Stomach smooth muscle (tissue), 2 donors: Measurements from ENCODE around the gene LGR4.

Experiments
- H3K27ac ChIP-seq: one replicate; pipeline ENCODE4 v1.7.0; 2013; ENCODE audit warnings: mild to moderate bottlenecking, low read length, inconsistent platforms
- H3K27me3 ChIP-seq, 2 donors: one replicate each; pipeline ENCODE4 v1.7.0; 2013; ENCODE audit warnings: low read length in 2 of 2; ENCODE audit not compliant: insufficient read depth in 2 of 2, control insufficient read depth in 1 of 2
- H3K36me3 ChIP-seq, 2 donors: one replicate each; pipeline ENCODE4 v1.7.0; 2013; ENCODE audit warnings: low read length in 2 of 2; ENCODE audit not compliant: control insufficient read depth in 2 of 2, insufficient read depth in 2 of 2
- H3K4me1 ChIP-seq: one replicate; pipeline ENCODE4 v1.7.0; 2013; ENCODE audit warnings: low read length; ENCODE audit not compliant: control insufficient read depth, insufficient read depth
- H3K4me3 ChIP-seq, 2 donors: one replicate each; pipeline ENCODE4 v1.7.0; 2013; ENCODE audit warnings: low read length in 2 of 2
- H3K9ac ChIP-seq, 2 donors: one replicate each; pipeline ENCODE4 v1.7.0; 2013; ENCODE audit warnings: low read length in 2 of 2, mild to moderate bottlenecking in 1 of 2
- H3K9me3 ChIP-seq, 2 donors: one replicate each; pipeline ENCODE4 v1.7.0; 2013; ENCODE audit warnings: low read length in 2 of 2; ENCODE audit not compliant: control insufficient read depth in 2 of 2
- donor health status: healthy.
- donor health status: Pancreatic carcinoma.

Gene LGR4

GRCh38 chr11:27412192-27412691 is 60.3 kb downstream of the LGR4 start:
- Histone ChIP-seq H3K9ac (no peak overlapping the region), H3K27me3 (no peaks in the 10 kb centered on the region), H3K9me3 (no peaks in the 10 kb centered on the region), H3K27ac (no peak overlapping the region), H3K4me1 (no peaks in the 10 kb centered on the region), H3K36me3 (no peaks in the 10 kb centered on the region), H3K4me3 (no peak overlapping the region)

- H3K9ac ChIP-seq: no peak overlapping the region
- no peaks in the 10 kb centered on the region for H3K4me1 ChIP-seq
- no peaks in the 10 kb centered on the region for H3K27me3 ChIP-seq
- H3K4me3 ChIP-seq: no peak overlapping the region
- H3K9me3 ChIP-seq: no peaks in the 10 kb centered on the region
- H3K36me3 ChIP-seq: no peaks in the 10 kb centered on the region
- no peak overlapping the region for H3K27ac ChIP-seq
These were observed 61.3 kb downstream of the LGR4 start for GRCh38 chr11:27411328-27411727.

- no peaks in the 10 kb centered on the region for H3K27me3 ChIP-seq
- no peak overlapping the region for H3K27ac ChIP-seq
- H3K36me3 ChIP-seq: no peaks in the 10 kb centered on the region
- H3K9me3 ChIP-seq: no peaks in the 10 kb centered on the region
- H3K4me1 ChIP-seq: no peaks in the 10 kb centered on the region
- no peak overlapping the region for H3K4me3 ChIP-seq
- H3K9ac ChIP-seq: no peak overlapping the region
These were observed 62.3 kb downstream of the LGR4 start for GRCh38 chr11:27410272-27410671.

GRCh38 chr11:27409742-27410141 is 62.8 kb downstream of the LGR4 start:
- no peaks in the 10 kb centered on the region for H3K27me3 ChIP-seq
- H3K9me3 ChIP-seq: no peaks in the 10 kb centered on the region
- no peaks in the 10 kb centered on the region for H3K36me3 ChIP-seq
- H3K4me1 ChIP-seq: no peaks in the 10 kb centered on the region
- no peak overlapping the region for H3K9ac ChIP-seq
- no peak overlapping the region for H3K4me3 ChIP-seq
- no peak overlapping the region for H3K27ac ChIP-seq

- H3K9ac ChIP-seq: no peak overlapping the region
- H3K36me3 ChIP-seq: no peaks in the 10 kb centered on the region
- H3K27me3 ChIP-seq: no peaks in the 10 kb centered on the region
- H3K27ac ChIP-seq: no peak overlapping the region
- H3K4me3 ChIP-seq: no peak overlapping the region
- H3K4me1 ChIP-seq: no peaks in the 10 kb centered on the region
- no peaks in the 10 kb centered on the region for H3K9me3 ChIP-seq
These were observed 63.5 kb downstream of the LGR4 start for GRCh38 chr11:27409049-27409448.

- Histone ChIP-seq H3K36me3 (no peaks in the 10 kb centered on the region), H3K27me3 (no peaks in the 10 kb centered on the region), H3K4me3 (no peak overlapping the region), H3K9me3 (no peaks in the 10 kb centered on the region), H3K9ac (no peak overlapping the region), H3K27ac (no peak overlapping the region), H3K4me1 (no peaks in the 10 kb centered on the region)
These were observed 64.3 kb downstream of the LGR4 start for GRCh38 chr11:27408246-27408800.

- H3K9me3 ChIP-seq: no peaks in the 10 kb centered on the region
- H3K27me3 ChIP-seq: no peaks in the 10 kb centered on the region
- no peak overlapping the region for H3K4me3 ChIP-seq
- H3K27ac ChIP-seq: no peak overlapping the region
- no peaks in the 10 kb centered on the region for H3K36me3 ChIP-seq
- no peaks in the 10 kb centered on the region for H3K4me1 ChIP-seq
- H3K9ac ChIP-seq: no peak overlapping the region
These were observed 65.9 kb downstream of the LGR4 start for GRCh38 chr11:27406498-27407354.

- Histone ChIP-seq H3K27me3 (no peaks in the 10 kb centered on the region), H3K4me1 (no peaks in the 10 kb centered on the region), H3K9ac (no peak overlapping the region), H3K27ac (no peak overlapping the region), H3K9me3 (no peaks in the 10 kb centered on the region), H3K4me3 (no peak overlapping the region), H3K36me3 (no peaks in the 10 kb centered on the region)
These were observed 67.5 kb downstream of the LGR4 start for GRCh38 chr11:27405134-27405533.

- Histone ChIP-seq H3K9ac (no peak overlapping the region), H3K9me3 (no peaks in the 10 kb centered on the region), H3K4me1 (no peaks in the 10 kb centered on the region), H3K27me3 (no peaks in the 10 kb centered on the region), H3K27ac (no peak overlapping the region), H3K4me3 (no peak overlapping the region), H3K36me3 (no peaks in the 10 kb centered on the region)
These were observed 68.2 kb downstream of the LGR4 start for GRCh38 chr11:27404427-27404826.

- Histone ChIP-seq H3K27me3 (no peaks in the 10 kb centered on the region), H3K27ac (no peak overlapping the region), H3K36me3 (peaks cover 0 to 2% of the 10 kb centered on the region in 2 donors), H3K9ac (no peak overlapping the region), H3K4me3 (no peak overlapping the region), H3K9me3 (no peaks in the 10 kb centered on the region), H3K4me1 (no peaks in the 10 kb centered on the region)
These were observed 69.4 kb downstream of the LGR4 start for GRCh38 chr11:27403195-27403594.

- H3K9ac ChIP-seq: no peak overlapping the region
- no peak overlapping the region for H3K27ac ChIP-seq
- H3K4me3 ChIP-seq: no peak overlapping the region
- no peaks in the 10 kb centered on the region for H3K27me3 ChIP-seq
- no peaks in the 10 kb centered on the region for H3K9me3 ChIP-seq
- H3K36me3 ChIP-seq: peaks cover 0 to 2% of the 10 kb centered on the region in 2 donors
- no peaks in the 10 kb centered on the region for H3K4me1 ChIP-seq
These were observed 70.1 kb downstream of the LGR4 start for GRCh38 chr11:27402450-27402849.
